ENCODE results near the gene MVB12B.
A peak's percentile ranks its signal among the peaks of the same experiment; 100 is the strongest.

Gene MVB12B

GRCh38 chr9:126509718-126510117 is 183.1 kb downstream of the MVB12B start:
- Histone ChIP-seq H3K4me3 (ENCODE audit: severe bottlenecking) (no peak overlapping the region), H3K36me3 (ENCODE audit: low read depth) (no peaks in the 10 kb centered on the region), H3K4me1 (ENCODE audit: insufficient read depth, poor library complexity, severe bottlenecking) (peaks cover 7% of the 10 kb centered on the region), H3K27me3 (ENCODE audit: insufficient read depth, poor library complexity, severe bottlenecking) (no peaks in the 10 kb centered on the region), H3K27ac (ENCODE audit: poor library complexity, severe bottlenecking) (no peak overlapping the region), H3K9me3 (ENCODE audit: severe bottlenecking) (no peaks in the 10 kb centered on the region)
- ATAC-seq (ENCODE audit: low read depth) (no peak), DNase-seq (ENCODE audit: low spot score) (peak; percentile 42)
- TF ChIP-seq, protein P1, sequence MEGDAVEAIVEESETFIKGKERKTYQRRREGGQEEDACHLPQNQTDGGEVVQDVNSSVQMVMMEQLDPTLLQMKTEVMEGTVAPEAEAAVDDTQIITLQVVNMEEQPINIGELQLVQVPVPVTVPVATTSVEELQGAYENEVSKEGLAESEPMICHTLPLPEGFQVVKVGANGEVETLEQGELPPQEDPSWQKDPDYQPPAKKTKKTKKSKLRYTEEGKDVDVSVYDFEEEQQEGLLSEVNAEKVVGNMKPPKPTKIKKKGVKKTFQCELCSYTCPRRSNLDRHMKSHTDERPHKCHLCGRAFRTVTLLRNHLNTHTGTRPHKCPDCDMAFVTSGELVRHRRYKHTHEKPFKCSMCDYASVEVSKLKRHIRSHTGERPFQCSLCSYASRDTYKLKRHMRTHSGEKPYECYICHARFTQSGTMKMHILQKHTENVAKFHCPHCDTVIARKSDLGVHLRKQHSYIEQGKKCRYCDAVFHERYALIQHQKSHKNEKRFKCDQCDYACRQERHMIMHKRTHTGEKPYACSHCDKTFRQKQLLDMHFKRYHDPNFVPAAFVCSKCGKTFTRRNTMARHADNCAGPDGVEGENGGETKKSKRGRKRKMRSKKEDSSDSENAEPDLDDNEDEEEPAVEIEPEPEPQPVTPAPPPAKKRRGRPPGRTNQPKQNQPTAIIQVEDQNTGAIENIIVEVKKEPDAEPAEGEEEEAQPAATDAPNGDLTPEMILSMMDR (IDR thresholded peaks at IDR 0.05; ENCODE audit: poor library complexity, severe bottlenecking), result no peak

GRCh38 chr9:126510564-126510963 is 183.9 kb downstream of the MVB12B start:
- no peak overlapping the region for H3K27ac ChIP-seq (ENCODE audit: poor library complexity, severe bottlenecking)
- ATAC-seq (ENCODE audit: low read depth), result no peak
- no peaks in the 10 kb centered on the region for H3K27me3 ChIP-seq (ENCODE audit: insufficient read depth, poor library complexity, severe bottlenecking)

GRCh38 chr9:126511411-126511810 is 184.8 kb downstream of the MVB12B start:
- Histone ChIP-seq H3K27me3 (ENCODE audit: insufficient read depth, poor library complexity, severe bottlenecking) (no peaks in the 10 kb centered on the region), H3K27ac (ENCODE audit: poor library complexity, severe bottlenecking) (no peak overlapping the region), H3K4me1 (ENCODE audit: insufficient read depth, poor library complexity, severe bottlenecking) (peaks cover 7% of the 10 kb centered on the region), H3K9me3 (ENCODE audit: severe bottlenecking) (no peaks in the 10 kb centered on the region), H3K36me3 (ENCODE audit: low read depth) (no peaks in the 10 kb centered on the region), H3K4me3 (ENCODE audit: severe bottlenecking) (no peak overlapping the region)
- TF ChIP-seq, protein P1 (IDR thresholded peaks at IDR 0.05; ENCODE audit: poor library complexity, severe bottlenecking), result no peak
- DNase-seq (ENCODE audit: low spot score), result no peak
- ATAC-seq (ENCODE audit: low read depth), result no peak

More at GRCh38 chr9:126510564-126510963, 183.9 kb downstream of the MVB12B start:
- H3K36me3 ChIP-seq (ENCODE audit: low read depth), result no peaks in the 10 kb centered on the region
- no peaks in the 10 kb centered on the region for H3K9me3 ChIP-seq (ENCODE audit: severe bottlenecking)
- TF ChIP-seq, protein P1 (IDR thresholded peaks at IDR 0.05; ENCODE audit: poor library complexity, severe bottlenecking), result no peak
- H3K4me1 ChIP-seq (ENCODE audit: insufficient read depth, poor library complexity, severe bottlenecking), result peaks cover 7% of the 10 kb centered on the region
- H3K4me3 ChIP-seq (ENCODE audit: severe bottlenecking), result no peak overlapping the region
- DNase-seq (ENCODE audit: low spot score), result no peak

DNA sequence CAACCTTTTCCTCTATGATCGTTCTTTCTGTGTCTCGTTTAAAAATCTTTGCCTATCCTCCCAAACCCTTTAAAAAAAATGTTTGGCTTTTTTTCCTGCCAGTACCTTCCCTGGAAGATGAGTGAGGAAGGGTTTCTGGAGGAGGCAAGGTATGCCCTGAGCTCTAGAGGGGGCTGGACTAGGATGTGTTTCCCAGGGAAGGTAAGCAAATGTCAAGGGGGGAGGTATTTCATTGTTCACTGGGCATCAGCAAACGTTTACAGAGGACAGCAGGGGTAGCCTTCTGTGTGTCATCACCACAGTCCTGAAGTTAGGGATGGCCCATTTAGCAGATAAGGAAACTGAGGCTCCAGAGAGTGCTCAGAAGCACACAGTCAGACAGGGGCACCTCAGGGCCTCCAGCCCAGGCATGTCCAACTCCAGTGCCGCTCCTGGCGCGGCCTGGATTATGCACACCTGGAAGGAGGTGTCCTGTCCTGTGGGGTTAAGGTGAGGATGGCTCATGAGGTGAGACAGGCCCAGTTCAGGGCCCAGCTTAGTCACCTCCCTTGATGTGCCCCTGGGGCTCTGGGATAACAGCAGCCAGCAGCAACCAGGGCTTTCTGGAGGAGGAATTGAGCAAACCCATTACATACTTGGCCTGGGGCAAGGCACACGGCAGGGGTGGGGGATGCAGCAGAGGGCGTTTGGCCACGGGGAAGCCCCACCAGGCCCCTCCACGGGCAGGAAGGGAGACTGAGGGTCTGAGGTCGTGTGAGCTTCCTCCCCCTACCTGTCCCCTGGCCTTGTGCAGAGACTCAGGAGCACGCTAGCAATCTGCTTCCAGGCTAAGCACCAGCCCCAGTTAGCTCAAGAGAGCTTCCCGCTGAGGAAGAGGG is 186.8 kb downstream of the MVB12B start:
- peaks cover 8% of the 10 kb centered on the region for H3K27me3 ChIP-seq (ENCODE audit: insufficient read depth, poor library complexity, severe bottlenecking)
- ATAC-seq (ENCODE audit: low read depth), result peak; percentile 76
- TF ChIP-seq, protein P1 (IDR thresholded peaks at IDR 0.05; ENCODE audit: poor library complexity, severe bottlenecking), result no peak
- H3K27ac ChIP-seq (ENCODE audit: poor library complexity, severe bottlenecking), result peak overlapping the region; percentile 32
- no peak overlapping the region for H3K4me3 ChIP-seq (ENCODE audit: severe bottlenecking)
- no peak for DNase-seq (ENCODE audit: low spot score)
- no peaks in the 10 kb centered on the region for H3K36me3 ChIP-seq (ENCODE audit: low read depth)
- H3K9me3 ChIP-seq (ENCODE audit: severe bottlenecking), result no peaks in the 10 kb centered on the region
- H3K4me1 ChIP-seq (ENCODE audit: insufficient read depth, poor library complexity, severe bottlenecking), result peaks cover 19% of the 10 kb centered on the region

Data from RWPE2 (cell line).